SH-SY5Y (cell line): Measurements from ENCODE around the gene ICE1.

Experiments
- GATA2 ChIP-seq: IDR thresholded peaks from 2 replicates; pipeline ENCODE4 v1.6.1; 2011; ENCODE audit warnings: mild to moderate bottlenecking, low read depth, low read length
- GATA3 ChIP-seq: IDR thresholded peaks from 2 replicates; pipeline ENCODE4 v1.6.1; 2011; ENCODE audit warnings: low read depth, mild to moderate bottlenecking, low read length, moderate library complexity

- TF ChIP-seq GATA3 (no peak), GATA2 (no peak)
These were observed 72.3 kb downstream of the ICE1 start for GRCh38 chr5:5494489-5495402.
